IgD-negative memory B cell (primary cell): ENCODE data around the gene FAM20B. TPM values are rescaled to one million over a fixed set of nuclear protein-coding genes. Genes with fewer than 3 reads are reported as not detected.

Experiments used
- H3K27ac Mint-ChIP-seq, 3 donors: one replicate each; pipeline ENCODE4 v1.8.0; 2020 to 2022; ENCODE audit warnings: mild to moderate bottlenecking in 3 of 3, mixed read lengths in 3 of 3, moderate library complexity in 1 of 3
- H3K27me3 Mint-ChIP-seq: one replicate; pipeline ENCODE4 v1.8.0; 2021; ENCODE audit warnings: mixed read lengths
- H3K36me3 Mint-ChIP-seq: one replicate; pipeline ENCODE4 v1.8.0; 2020; ENCODE audit warnings: mild to moderate bottlenecking, mixed read lengths
- H3K4me1 Mint-ChIP-seq, 3 donors: one replicate each; pipeline ENCODE4 v1.8.0; 2020 to 2022; ENCODE audit warnings: mixed read lengths in 3 of 3, mild to moderate bottlenecking in 1 of 3
- H3K4me3 Mint-ChIP-seq, 4 donors: one replicate each; pipeline ENCODE4 v1.8.0; 2020 to 2022; ENCODE audit warnings: mild to moderate bottlenecking in 4 of 4, mixed read lengths in 4 of 4, moderate library complexity in 3 of 4
- H3K9me3 Mint-ChIP-seq, 3 donors: one replicate each; pipeline ENCODE4 v1.8.0; 2020 to 2021; ENCODE audit warnings: mixed read lengths in 3 of 3, mild to moderate bottlenecking in 1 of 3
- polyA plus RNA-seq: library from polyadenylated mRNA; unstranded; fragments of 300-500 nt; fragmentation: Illumina TruSeq; gene quantifications from one replicate; pipeline ENCODE4 v1.2.3, GENCODE V29; 2021

The FAM20B gene
- polyA plus RNA-seq, 1 donor from 2014 or later, result 5.5 TPM

- Mint-ChIP-seq H3K27ac (peak overlapping the region; percentile 78 to 97 (median 90)), H3K27me3 (no peaks in the 10 kb centered on the region), H3K4me1 (peaks cover 34 to 38% (median 36%) of the 10 kb centered on the region in 3 donors), H3K36me3 (peaks cover 8% of the 10 kb centered on the region), H3K9me3 (no peaks in the 10 kb centered on the region), H3K4me3 (peak overlapping the region in 3 of 4 donors; percentile 66 to 92 (median 85))
Measured at GRCh38 chr1:179087665-179088064, 62.0 kb downstream of the FAM20B start.

DNA sequence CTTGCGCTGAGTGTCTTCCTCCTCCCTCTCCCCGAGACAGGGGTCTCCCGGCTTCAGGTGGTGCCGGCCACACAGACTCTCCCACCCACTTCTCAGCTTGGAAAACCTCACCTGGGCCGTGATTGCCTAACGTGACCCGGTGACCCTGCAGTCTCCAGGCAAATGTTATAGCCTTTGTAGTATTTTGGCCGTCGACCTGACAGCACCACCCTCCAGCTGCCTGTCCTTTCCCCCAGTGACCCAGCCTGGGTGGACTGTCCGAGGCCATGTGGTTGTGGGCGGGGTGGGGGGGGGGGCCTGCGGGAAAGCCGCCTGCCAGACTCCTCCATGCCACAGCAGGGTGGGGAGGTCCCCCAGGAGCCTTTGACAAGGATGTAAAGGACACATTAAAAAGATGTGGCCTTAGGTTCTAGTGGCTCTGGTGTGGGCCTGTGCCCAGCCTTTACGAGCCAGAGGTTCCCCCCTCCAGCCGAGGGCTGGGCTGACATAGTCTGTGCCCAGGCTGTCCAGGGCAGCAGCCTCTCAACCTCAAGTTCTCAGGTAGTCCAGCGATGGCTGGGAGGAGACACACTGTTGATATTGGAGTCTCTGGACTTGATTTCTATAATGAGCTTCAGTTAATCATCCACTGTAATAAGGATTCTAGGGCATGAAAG, 64.3 kb downstream of the FAM20B start:
- H3K36me3 Mint-ChIP-seq, result peaks cover 10% of the 10 kb centered on the region
- peak overlapping the region in 2 of 4 donors; percentile 44 to 78 for H3K4me3 Mint-ChIP-seq
- no peaks in the 10 kb centered on the region for H3K27me3 Mint-ChIP-seq
- H3K27ac Mint-ChIP-seq, result peak overlapping the region; percentile 90 to 99 (median 97)
- peaks cover 25 to 31% (median 29%) of the 10 kb centered on the region in 3 donors for H3K4me1 Mint-ChIP-seq
- H3K9me3 Mint-ChIP-seq, result no peaks in the 10 kb centered on the region

- Mint-ChIP-seq H3K36me3 (peaks cover 10% of the 10 kb centered on the region), H3K4me3 (peak overlapping the region in 2 of 4 donors; percentile 4 to 69), H3K9me3 (no peaks in the 10 kb centered on the region), H3K27me3 (no peaks in the 10 kb centered on the region), H3K27ac (peak overlapping the region; percentile 86 to 91 (median 90)), H3K4me1 (peaks cover 25 to 31% (median 27%) of the 10 kb centered on the region in 3 donors)
Measured at GRCh38 chr1:179090522-179090921, 64.8 kb downstream of the FAM20B start.

GRCh38 chr1:179090923-179091322, 65.2 kb downstream of the FAM20B start:
- peaks cover 10% of the 10 kb centered on the region for H3K36me3 Mint-ChIP-seq
- no peaks in the 10 kb centered on the region for H3K9me3 Mint-ChIP-seq
- peaks cover 25 to 31% (median 27%) of the 10 kb centered on the region in 3 donors for H3K4me1 Mint-ChIP-seq

GRCh38 chr1:179091691-179092165, 66.0 kb downstream of the FAM20B start:
- H3K27ac Mint-ChIP-seq, result peak overlapping the region in 2 of 3 donors; percentile 90 to 93
- H3K36me3 Mint-ChIP-seq, result peaks cover 10% of the 10 kb centered on the region
- no peak overlapping the region for H3K4me3 Mint-ChIP-seq
- no peaks in the 10 kb centered on the region for H3K9me3 Mint-ChIP-seq
- peaks cover 23 to 27% (median 25%) of the 10 kb centered on the region in 3 donors for H3K4me1 Mint-ChIP-seq
- no peaks in the 10 kb centered on the region for H3K27me3 Mint-ChIP-seq

More at GRCh38 chr1:179090923-179091322, 65.2 kb downstream of the FAM20B start:
- Mint-ChIP-seq H3K27me3 (no peaks in the 10 kb centered on the region), H3K4me3 (peak overlapping the region in 1 of 4 donors; percentile 69), H3K27ac (peak overlapping the region; percentile 86 to 93 (median 90))

- Mint-ChIP-seq H3K4me1 (peaks cover 14 to 19% (median 18%) of the 10 kb centered on the region in 3 donors), H3K36me3 (peaks cover 12% of the 10 kb centered on the region), H3K4me3 (no peak overlapping the region), H3K27me3 (no peaks in the 10 kb centered on the region), H3K27ac (peak overlapping the region in 2 of 3 donors; percentile 37 to 90), H3K9me3 (no peaks in the 10 kb centered on the region)
Measured at GRCh38 chr1:179092896-179093461, 67.3 kb downstream of the FAM20B start.

DNA sequence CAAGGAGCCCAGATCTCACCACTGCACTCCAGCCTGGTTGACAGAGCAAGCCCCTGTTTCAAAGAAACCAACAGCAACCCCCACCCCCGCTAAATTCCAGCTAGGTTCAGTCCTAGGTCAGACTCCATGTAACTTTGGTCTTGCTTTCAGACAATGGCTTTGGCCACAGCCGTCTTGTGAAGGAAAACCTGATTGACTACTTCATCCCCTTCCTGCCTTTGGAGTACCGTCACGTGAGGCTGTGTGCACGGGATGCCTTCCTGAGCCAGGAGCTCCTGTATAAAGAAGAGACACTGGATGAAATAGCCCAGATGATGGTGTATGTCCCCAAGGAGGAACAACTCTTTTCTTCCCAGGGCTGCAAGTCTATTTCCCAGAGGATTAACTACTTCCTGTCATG, 69.1 kb downstream of the FAM20B start:
- Mint-ChIP-seq H3K27me3 (no peaks in the 10 kb centered on the region), H3K4me1 (peaks cover 4 to 6% (median 6%) of the 10 kb centered on the region in 3 donors), H3K9me3 (no peaks in the 10 kb centered on the region), H3K4me3 (no peak overlapping the region), H3K27ac (peak overlapping the region in 2 of 3 donors; percentile 43 to 67), H3K36me3 (peaks cover 9% of the 10 kb centered on the region)

DNA sequence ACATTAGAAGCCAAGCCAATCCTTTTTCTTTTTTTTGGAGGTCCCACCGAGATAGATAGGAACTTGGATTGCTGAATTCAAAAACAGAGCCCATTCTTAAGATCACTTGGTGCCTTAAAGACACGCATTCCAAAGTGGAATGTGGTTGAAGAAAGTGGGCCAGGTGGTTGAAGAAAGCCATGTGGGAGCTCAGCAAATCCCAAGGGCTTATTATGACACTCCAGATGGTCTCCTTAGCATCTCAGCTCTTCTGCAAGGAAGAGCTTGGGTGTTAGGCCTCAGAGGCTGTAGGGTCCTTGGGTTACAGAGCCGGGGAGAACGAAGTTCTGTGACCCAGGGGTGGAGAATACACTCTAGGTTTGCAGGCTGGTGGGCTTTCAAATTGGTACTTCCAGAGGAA, 69.7 kb downstream of the FAM20B start:
- Mint-ChIP-seq H3K4me3 (no peak overlapping the region), H3K36me3 (peaks cover 8% of the 10 kb centered on the region), H3K9me3 (no peaks in the 10 kb centered on the region), H3K27me3 (no peaks in the 10 kb centered on the region), H3K4me1 (peaks cover 3% of the 10 kb centered on the region in 3 donors), H3K27ac (peak overlapping the region in 2 of 3 donors; percentile 29 to 43)

- no peak overlapping the region for H3K4me3 Mint-ChIP-seq
- H3K27ac Mint-ChIP-seq, result peak overlapping the region in 2 of 3 donors; percentile 4 to 29
- peaks cover 0 to 2% (median 1%) of the 10 kb centered on the region in 3 donors for H3K4me1 Mint-ChIP-seq
- H3K9me3 Mint-ChIP-seq, result no peaks in the 10 kb centered on the region
- peaks cover 7% of the 10 kb centered on the region for H3K36me3 Mint-ChIP-seq
- H3K27me3 Mint-ChIP-seq, result no peaks in the 10 kb centered on the region
Measured at GRCh38 chr1:179095924-179096323, 70.2 kb downstream of the FAM20B start.

DNA sequence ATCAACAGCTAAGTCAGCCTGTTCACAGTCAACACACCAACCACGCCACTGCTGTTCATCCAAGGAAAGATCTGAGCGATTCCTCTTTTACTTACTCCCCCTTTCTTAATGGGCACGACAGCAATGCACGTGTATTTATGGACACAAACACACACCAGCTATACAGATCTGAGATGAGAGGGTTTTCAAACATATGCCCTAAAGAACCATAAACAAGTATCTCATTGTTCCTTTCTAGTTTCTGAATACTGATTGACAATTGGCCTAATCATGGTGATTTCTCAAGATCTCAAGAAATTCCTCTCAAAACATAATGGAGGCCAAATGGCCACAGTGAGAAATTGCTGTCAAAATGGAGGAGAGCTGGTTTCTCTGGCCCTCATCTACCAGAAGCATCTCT, 74.2 kb downstream of the FAM20B start:
- Mint-ChIP-seq H3K9me3 (no peaks in the 10 kb centered on the region), H3K27me3 (no peaks in the 10 kb centered on the region), H3K27ac (no peak overlapping the region), H3K4me3 (no peak overlapping the region), H3K36me3 (peaks cover 5% of the 10 kb centered on the region), H3K4me1 (no peaks in the 10 kb centered on the region)

GRCh38 chr1:179101566-179101965, 75.9 kb downstream of the FAM20B start:
- no peaks in the 10 kb centered on the region for H3K27me3 Mint-ChIP-seq
- no peak overlapping the region for H3K4me3 Mint-ChIP-seq
- no peaks in the 10 kb centered on the region for H3K9me3 Mint-ChIP-seq
- H3K36me3 Mint-ChIP-seq, result peaks cover 5% of the 10 kb centered on the region
- H3K27ac Mint-ChIP-seq, result no peak overlapping the region
- H3K4me1 Mint-ChIP-seq, result peaks cover 0 to 2% (median 0%) of the 10 kb centered on the region in 3 donors

DNA sequence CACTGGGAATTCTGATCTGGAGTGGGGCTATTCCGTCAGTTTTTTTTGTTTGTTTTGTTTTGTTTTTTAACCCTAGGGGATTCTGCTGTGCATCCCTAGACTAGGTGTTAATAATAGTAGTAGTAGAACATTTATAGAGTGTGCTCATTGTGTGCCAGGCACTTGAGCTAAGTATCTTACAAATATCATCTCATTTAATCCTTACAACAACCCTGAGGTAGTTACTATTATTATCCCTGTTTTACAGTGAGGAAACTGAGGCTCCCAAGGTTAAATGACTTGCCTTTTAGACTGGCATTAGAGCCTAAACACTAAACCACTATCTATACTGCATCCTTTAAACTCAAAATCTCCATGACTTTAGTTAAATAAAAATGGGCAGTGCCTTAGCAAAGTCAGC, 78.3 kb downstream of the FAM20B start:
- Mint-ChIP-seq H3K9me3 (no peaks in the 10 kb centered on the region), H3K4me1 (peaks cover 0 to 2% (median 0%) of the 10 kb centered on the region in 3 donors), H3K36me3 (peaks cover 5% of the 10 kb centered on the region), H3K4me3 (no peak overlapping the region), H3K27ac (no peak overlapping the region), H3K27me3 (no peaks in the 10 kb centered on the region)

- Mint-ChIP-seq H3K4me3 (no peak overlapping the region), H3K4me1 (peaks cover 0 to 2% (median 0%) of the 10 kb centered on the region in 3 donors), H3K27me3 (no peaks in the 10 kb centered on the region), H3K27ac (no peak overlapping the region), H3K36me3 (peaks cover 7% of the 10 kb centered on the region), H3K9me3 (no peaks in the 10 kb centered on the region)
Measured at GRCh38 chr1:179104611-179105250, 79.0 kb downstream of the FAM20B start.

- H3K4me3 Mint-ChIP-seq, result no peak overlapping the region
- H3K27ac Mint-ChIP-seq, result peak overlapping the region in 1 of 3 donors; percentile 84
- no peaks in the 10 kb centered on the region for H3K9me3 Mint-ChIP-seq
- H3K4me1 Mint-ChIP-seq, result peaks cover 0 to 2% (median 0%) of the 10 kb centered on the region in 3 donors
- peaks cover 7% of the 10 kb centered on the region for H3K36me3 Mint-ChIP-seq
- no peaks in the 10 kb centered on the region for H3K27me3 Mint-ChIP-seq
Measured at GRCh38 chr1:179105393-179105792, 79.7 kb downstream of the FAM20B start.
